ENCODE data around the gene PXN.

- TF ChIP-seq CTCF (IDR thresholded peaks at IDR 0.05; ENCODE audit: poor library complexity, severe bottlenecking): no peak
- TF ChIP-seq, protein P1, sequence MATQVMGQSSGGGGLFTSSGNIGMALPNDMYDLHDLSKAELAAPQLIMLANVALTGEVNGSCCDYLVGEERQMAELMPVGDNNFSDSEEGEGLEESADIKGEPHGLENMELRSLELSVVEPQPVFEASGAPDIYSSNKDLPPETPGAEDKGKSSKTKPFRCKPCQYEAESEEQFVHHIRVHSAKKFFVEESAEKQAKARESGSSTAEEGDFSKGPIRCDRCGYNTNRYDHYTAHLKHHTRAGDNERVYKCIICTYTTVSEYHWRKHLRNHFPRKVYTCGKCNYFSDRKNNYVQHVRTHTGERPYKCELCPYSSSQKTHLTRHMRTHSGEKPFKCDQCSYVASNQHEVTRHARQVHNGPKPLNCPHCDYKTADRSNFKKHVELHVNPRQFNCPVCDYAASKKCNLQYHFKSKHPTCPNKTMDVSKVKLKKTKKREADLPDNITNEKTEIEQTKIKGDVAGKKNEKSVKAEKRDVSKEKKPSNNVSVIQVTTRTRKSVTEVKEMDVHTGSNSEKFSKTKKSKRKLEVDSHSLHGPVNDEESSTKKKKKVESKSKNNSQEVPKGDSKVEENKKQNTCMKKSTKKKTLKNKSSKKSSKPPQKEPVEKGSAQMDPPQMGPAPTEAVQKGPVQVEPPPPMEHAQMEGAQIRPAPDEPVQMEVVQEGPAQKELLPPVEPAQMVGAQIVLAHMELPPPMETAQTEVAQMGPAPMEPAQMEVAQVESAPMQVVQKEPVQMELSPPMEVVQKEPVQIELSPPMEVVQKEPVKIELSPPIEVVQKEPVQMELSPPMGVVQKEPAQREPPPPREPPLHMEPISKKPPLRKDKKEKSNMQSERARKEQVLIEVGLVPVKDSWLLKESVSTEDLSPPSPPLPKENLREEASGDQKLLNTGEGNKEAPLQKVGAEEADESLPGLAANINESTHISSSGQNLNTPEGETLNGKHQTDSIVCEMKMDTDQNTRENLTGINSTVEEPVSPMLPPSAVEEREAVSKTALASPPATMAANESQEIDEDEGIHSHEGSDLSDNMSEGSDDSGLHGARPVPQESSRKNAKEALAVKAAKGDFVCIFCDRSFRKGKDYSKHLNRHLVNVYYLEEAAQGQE (IDR thresholded peaks at IDR 0.05; ENCODE audit: borderline replicate concordance): no peak
- no peak for TF ChIP-seq POLR2AphosphoS5 (IDR thresholded peaks at IDR 0.05)
- TF ChIP-seq EZH2 (IDR thresholded peaks at IDR 0.05; ENCODE audit: borderline replicate concordance, insufficient read depth, low read length, poor library complexity, severe bottlenecking): no peak
- TF ChIP-seq TAF1 (IDR thresholded peaks at IDR 0.05; ENCODE audit: low read depth): no peak
- TF ChIP-seq SMC3 (conservative IDR thresholded peaks at IDR 0.05; ENCODE audit: poor library complexity): no peak
- TF ChIP-seq EP300 (conservative IDR thresholded peaks at IDR 0.05; ENCODE audit: poor library complexity, severe bottlenecking): no peak
- no peak for TF ChIP-seq RAD21 (conservative IDR thresholded peaks at IDR 0.05)
- no peak for TF ChIP-seq MXI1 (conservative IDR thresholded peaks at IDR 0.05; ENCODE audit: poor library complexity, severe bottlenecking)
These were observed 39.5 kb downstream of the PXN start for GRCh38 chr12:120225852-120226640.
